Ishikawa (cell line): ENCODE data around the gene TSSK1B.

Experiments
- CEBPB ChIP-seq: IDR thresholded peaks from 2 replicates; pipeline ENCODE4 v1.6.1; 2012
- EP300 ChIP-seq: IDR thresholded peaks from 2 replicates; pipeline ENCODE4 v1.6.1; 2012; ENCODE audit warnings: borderline replicate concordance
- FOXM1 ChIP-seq: IDR thresholded peaks from 2 replicates; pipeline ENCODE4 v1.6.1; 2012; ENCODE audit warnings: low read depth, borderline replicate concordance
- MAX ChIP-seq: IDR thresholded peaks from 2 replicates; pipeline ENCODE4 v1.6.1; 2012
- NFIC ChIP-seq: IDR thresholded peaks from 2 replicates; pipeline ENCODE4 v1.6.1; 2012
- RAD21 ChIP-seq: IDR thresholded peaks from 2 replicates; pipeline ENCODE4 v1.6.1; 2012; ENCODE audit warnings: low read depth
- REST ChIP-seq: IDR thresholded peaks from 2 replicates; pipeline ENCODE4 v1.6.1; 2012; ENCODE audit warnings: low read depth, mild to moderate bottlenecking
- TAF1 ChIP-seq: IDR thresholded peaks from 2 replicates; pipeline ENCODE4 v1.6.1; 2012; ENCODE audit warnings: low read depth, mild to moderate bottlenecking
- TEAD4 ChIP-seq: IDR thresholded peaks from 2 replicates; pipeline ENCODE4 v1.6.1; 2012

GRCh38 chr5:113433071-113433470 lies 1.7 kb downstream of the TSSK1B start:
- no peak for TF ChIP-seq REST
- TF ChIP-seq FOXM1: no peak
- no peak for TF ChIP-seq EP300
- no peak for TF ChIP-seq NFIC
- no peak for TF ChIP-seq MAX
- TF ChIP-seq RAD21: no peak
- TF ChIP-seq TEAD4: no peak
- no peak for TF ChIP-seq TAF1
- no peak for TF ChIP-seq CEBPB
